Activated T-cell treated with anti-CD3 and anti-CD28 coated beads, Interleukin-2, amount 50 U/mL, for 24 hours (primary cell): ENCODE results near the gene IQCH.

Experiments
- DNase-seq: peaks from one replicate; pipeline ENCODE4 v3.0.0-alpha.2; 2020
- H3K27ac Mint-ChIP-seq: 2 replicates; pipeline ENCODE4 v1.8.0; 2020; ENCODE audit warnings: mild to moderate bottlenecking, mixed read lengths
- H3K27me3 Mint-ChIP-seq: 2 replicates; pipeline ENCODE4 v1.8.0; 2020; ENCODE audit warnings: mixed read lengths
- H3K36me3 Mint-ChIP-seq: 2 replicates; pipeline ENCODE4 v1.8.0; 2020; ENCODE audit warnings: low read depth, mixed read lengths
- H3K4me1 Mint-ChIP-seq: 2 replicates; pipeline ENCODE4 v1.8.0; 2020; ENCODE audit warnings: low read depth, mixed read lengths
- H3K4me3 Mint-ChIP-seq: 2 replicates; pipeline ENCODE4 v1.8.0; 2020; ENCODE audit warnings: mild to moderate bottlenecking, moderate library complexity, mixed read lengths
- H3K9me3 Mint-ChIP-seq: 2 replicates; pipeline ENCODE4 v1.8.0; 2020; ENCODE audit warnings: mixed read lengths

IQCH gene

GRCh38 chr15:67465196-67465952, 210.8 kb downstream of the IQCH start:
- no peaks in the 10 kb centered on the region for H3K4me1 Mint-ChIP-seq

GRCh38 chr15:67468416-67468815, 213.8 kb downstream of the IQCH start:
- no peak overlapping the region for H3K27ac Mint-ChIP-seq

More at GRCh38 chr15:67465196-67465952, 210.8 kb downstream of the IQCH start:
- Mint-ChIP-seq H3K4me3 (no peak overlapping the region), H3K27me3 (no peaks in the 10 kb centered on the region), H3K36me3 (no peaks in the 10 kb centered on the region), H3K9me3 (no peaks in the 10 kb centered on the region), H3K27ac (no peak overlapping the region)
- DNase-seq, result no peak

GRCh38 chr15:67469680-67470079, 215.1 kb downstream of the IQCH start:
- Mint-ChIP-seq H3K9me3 (no peaks in the 10 kb centered on the region), H3K4me3 (no peak overlapping the region), H3K27ac (no peak overlapping the region), H3K36me3 (no peaks in the 10 kb centered on the region), H3K4me1 (no peaks in the 10 kb centered on the region), H3K27me3 (no peaks in the 10 kb centered on the region)
- DNase-seq, result no peak

More at GRCh38 chr15:67468416-67468815, 213.8 kb downstream of the IQCH start:
- Mint-ChIP-seq H3K27me3 (no peaks in the 10 kb centered on the region), H3K4me1 (no peaks in the 10 kb centered on the region), H3K4me3 (no peak overlapping the region), H3K9me3 (no peaks in the 10 kb centered on the region), H3K36me3 (no peaks in the 10 kb centered on the region)
- DNase-seq, result no peak

- Mint-ChIP-seq H3K4me1 (no peaks in the 10 kb centered on the region), H3K9me3 (no peaks in the 10 kb centered on the region), H3K4me3 (no peak overlapping the region), H3K27ac (no peak overlapping the region), H3K36me3 (no peaks in the 10 kb centered on the region), H3K27me3 (no peaks in the 10 kb centered on the region)
- no peak for DNase-seq
Observed at GRCh38 chr15:67472957-67473356, 218.4 kb downstream of the IQCH start.

GRCh38 chr15:67474405-67475110, 220.0 kb downstream of the IQCH start:
- no peak for DNase-seq
- no peaks in the 10 kb centered on the region for H3K27me3 Mint-ChIP-seq
- H3K4me1 Mint-ChIP-seq, result no peaks in the 10 kb centered on the region
- H3K27ac Mint-ChIP-seq, result no peak overlapping the region
- no peak overlapping the region for H3K4me3 Mint-ChIP-seq
- H3K9me3 Mint-ChIP-seq, result no peaks in the 10 kb centered on the region
- H3K36me3 Mint-ChIP-seq, result no peaks in the 10 kb centered on the region

GRCh38 chr15:67479781-67480505, 225.4 kb downstream of the IQCH start:
- Mint-ChIP-seq H3K36me3 (peaks cover 2% of the 10 kb centered on the region), H3K4me1 (peaks cover 8% of the 10 kb centered on the region), H3K27ac (no peak overlapping the region), H3K9me3 (peaks cover 3% of the 10 kb centered on the region), H3K27me3 (no peaks in the 10 kb centered on the region), H3K4me3 (no peak overlapping the region)
- DNase-seq, result no peak

GRCh38 chr15:67480741-67481140, 226.2 kb downstream of the IQCH start:
- DNase-seq, result no peak
- Mint-ChIP-seq H3K27me3 (no peaks in the 10 kb centered on the region), H3K27ac (no peak overlapping the region), H3K4me1 (peaks cover 8% of the 10 kb centered on the region), H3K4me3 (no peak overlapping the region), H3K9me3 (peaks cover 3% of the 10 kb centered on the region), H3K36me3 (peaks cover 2% of the 10 kb centered on the region)

GRCh38 chr15:67481680-67482079, 227.1 kb downstream of the IQCH start:
- Mint-ChIP-seq H3K36me3 (peaks cover 2% of the 10 kb centered on the region), H3K27me3 (no peaks in the 10 kb centered on the region), H3K4me1 (peaks cover 8% of the 10 kb centered on the region), H3K9me3 (peaks cover 3% of the 10 kb centered on the region), H3K4me3 (no peak overlapping the region), H3K27ac (no peak overlapping the region)
- no peak for DNase-seq

GRCh38 chr15:67495585-67495984, 241.0 kb downstream of the IQCH start:
- no peak overlapping the region for H3K4me3 Mint-ChIP-seq
- no peaks in the 10 kb centered on the region for H3K36me3 Mint-ChIP-seq
- peaks cover 3% of the 10 kb centered on the region for H3K4me1 Mint-ChIP-seq
- DNase-seq, result no peak
- no peak overlapping the region for H3K27ac Mint-ChIP-seq
- H3K27me3 Mint-ChIP-seq, result no peaks in the 10 kb centered on the region
- no peaks in the 10 kb centered on the region for H3K9me3 Mint-ChIP-seq

- no peak for DNase-seq
Observed at GRCh38 chr15:67501177-67501835, 246.7 kb downstream of the IQCH start.

GRCh38 chr15:67501836-67502461, 247.4 kb downstream of the IQCH start:
- Mint-ChIP-seq H3K4me3 (no peak overlapping the region), H3K27ac (no peak overlapping the region), H3K27me3 (no peaks in the 10 kb centered on the region), H3K4me1 (no peaks in the 10 kb centered on the region), H3K9me3 (no peaks in the 10 kb centered on the region), H3K36me3 (no peaks in the 10 kb centered on the region)
- no peak for DNase-seq

More at GRCh38 chr15:67501177-67501835, 246.7 kb downstream of the IQCH start:
- H3K4me1 Mint-ChIP-seq, result no peaks in the 10 kb centered on the region
- no peaks in the 10 kb centered on the region for H3K9me3 Mint-ChIP-seq
- no peaks in the 10 kb centered on the region for H3K36me3 Mint-ChIP-seq
- H3K27ac Mint-ChIP-seq, result no peak overlapping the region
- no peaks in the 10 kb centered on the region for H3K27me3 Mint-ChIP-seq
- H3K4me3 Mint-ChIP-seq, result no peak overlapping the region

GRCh38 chr15:67504056-67504455, 249.5 kb downstream of the IQCH start:
- H3K9me3 Mint-ChIP-seq, result no peaks in the 10 kb centered on the region
- H3K4me1 Mint-ChIP-seq, result no peaks in the 10 kb centered on the region
- peaks cover 8% of the 10 kb centered on the region for H3K36me3 Mint-ChIP-seq
- H3K27ac Mint-ChIP-seq, result no peak overlapping the region
- no peak for DNase-seq
- H3K4me3 Mint-ChIP-seq, result no peak overlapping the region
- H3K27me3 Mint-ChIP-seq, result no peaks in the 10 kb centered on the region

GRCh38 chr15:67504796-67505195, 250.2 kb downstream of the IQCH start:
- no peak for DNase-seq
- Mint-ChIP-seq H3K4me1 (no peaks in the 10 kb centered on the region), H3K27ac (no peak overlapping the region), H3K27me3 (no peaks in the 10 kb centered on the region), H3K4me3 (no peak overlapping the region), H3K9me3 (no peaks in the 10 kb centered on the region), H3K36me3 (peaks cover 8% of the 10 kb centered on the region)
